HepG2 (cell line): ENCODE data around the gene TACO1. TPM values are rescaled to one million over a fixed set of nuclear protein-coding genes. Genes with fewer than 3 reads are reported as not detected.
A peak's percentile ranks its signal among the peaks of the same experiment; 100 is the strongest.

Source experiments
- CBX2 ChIP-seq, 2 experiments: fragments of 200-600 bp in 1 of 2; sonication (generic); formaldehyde crosslinking in 1 of 2; IDR thresholded peaks; 2 replicates each; pipeline versions ENCODE4 v1.7.0 to v1.8.1; 2018 to 2022; ENCODE audit warnings: low read depth in 2 of 2, low read length in 1 of 2, mild to moderate bottlenecking in 1 of 2, missing genetic modification reagents in 1 of 2
- CEBPB ChIP-seq: IDR thresholded peaks from 2 replicates; pipeline ENCODE4 v1.6.1; 2011; ENCODE audit warnings: low read depth, low read length, improper control_type of control experiment, borderline replicate concordance
- CHD4 ChIP-seq: fragments of 200-600 bp; sonication (generic); IDR thresholded peaks from 2 replicates; pipeline ENCODE4 v1.7.0; 2017; ENCODE audit warnings: mild to moderate bottlenecking, low read length, borderline replicate concordance
- FOSL2 ChIP-seq: sonication (generic); formaldehyde crosslinking; IDR thresholded peaks from 2 replicates; pipeline ENCODE4 v1.4.0; 2020; ENCODE audit warnings: missing genetic modification reagents
- FOXP1 ChIP-seq, 2 experiments: fragments of 450-650 bp in 1 of 2; IDR thresholded peaks; 2 replicates each; pipeline ENCODE4 v1.6.1; 2017 to 2018; ENCODE audit warnings: antibody characterized with exemption in 1 of 2
- HMGXB3 ChIP-seq: sonication (generic); formaldehyde crosslinking; IDR thresholded peaks from 2 replicates; pipeline ENCODE4 v1.4.0; 2020; ENCODE audit warnings: missing genetic modification reagents, borderline replicate concordance
- HOXA9 ChIP-seq: sonication (generic); formaldehyde crosslinking; IDR thresholded peaks from 2 replicates; pipeline ENCODE4 v1.8.1; 2022; ENCODE audit warnings: missing genetic modification reagents, mild to moderate bottlenecking, moderate library complexity, borderline replicate concordance
- IRF1 ChIP-seq: sonication (generic); formaldehyde crosslinking; IDR thresholded peaks from 2 replicates; pipeline ENCODE4 v1.4.0; 2020; ENCODE audit warnings: low read depth, mild to moderate bottlenecking, missing genetic modification reagents
- MATR3 ChIP-seq: sonication (generic); formaldehyde crosslinking; IDR thresholded peaks from 2 replicates; pipeline ENCODE4 v1.4.0; 2020; ENCODE audit warnings: missing genetic modification reagents
- MBNL3 ChIP-seq: fragments of 250-450 bp; sonication (Bioruptor Pico); conservative IDR thresholded peaks from 2 replicates; pipeline ENCODE4 v1.8.0; 2022; ENCODE audit warnings: mild to moderate bottlenecking, inconsistent platforms
- NFIB ChIP-seq: sonication (generic); formaldehyde crosslinking; IDR thresholded peaks from 2 replicates; pipeline ENCODE4 v1.9.0; 2021; ENCODE audit warnings: missing genetic modification reagents, mild to moderate bottlenecking, borderline replicate concordance
- NONO ChIP-seq, 2 experiments: fragments of 450-650 bp in 1 of 2; sonication (generic) in 1 of 2; formaldehyde crosslinking in 1 of 2; IDR thresholded peaks in 1 of 2; conservative IDR thresholded peaks in 1 of 2; 2 replicates each; pipeline versions ENCODE4 v1.6.1 to v1.8.0; 2017 to 2022; ENCODE audit warnings: mild to moderate bottlenecking in 1 of 2, missing genetic modification reagents in 1 of 2, moderate library complexity in 1 of 2
- SMAD9 ChIP-seq: sonication (generic); formaldehyde crosslinking; IDR thresholded peaks from 2 replicates; pipeline ENCODE4 v1.5.1; 2020; ENCODE audit warnings: mild to moderate bottlenecking, missing genetic modification reagents
- STAG1 ChIP-seq: sonication (generic); formaldehyde crosslinking; IDR thresholded peaks from 2 replicates; pipeline ENCODE4 v1.4.0; 2020; ENCODE audit warnings: missing genetic modification reagents
- THAP11 ChIP-seq: IDR thresholded peaks from 2 replicates; pipeline ENCODE4 v1.6.1; 2016; ENCODE audit warnings: missing biosample characterization, missing genetic modification reagents
- ZBTB21 ChIP-seq: sonication (generic); formaldehyde crosslinking; IDR thresholded peaks from 2 replicates; pipeline ENCODE4 v1.4.0; 2020; ENCODE audit warnings: missing genetic modification reagents
- ZNF121 ChIP-seq: sonication (generic); formaldehyde crosslinking; IDR thresholded peaks from 2 replicates; pipeline ENCODE4 v1.5.0; 2020; ENCODE audit warnings: mild to moderate bottlenecking, missing genetic modification reagents
- ZNF597 ChIP-seq: sonication (generic); formaldehyde crosslinking; IDR thresholded peaks from 2 replicates; pipeline ENCODE4 v1.5.0; 2020; ENCODE audit warnings: missing genetic modification reagents
- ZNF770 ChIP-seq: sonication (generic); formaldehyde crosslinking; IDR thresholded peaks from 2 replicates; pipeline ENCODE4 v1.5.0; 2020; ENCODE audit warnings: mild to moderate bottlenecking, missing genetic modification reagents
- ZSCAN29 ChIP-seq: sonication (generic); formaldehyde crosslinking; conservative IDR thresholded peaks from 2 replicates; pipeline ENCODE4 v1.4.0; 2020; ENCODE audit warnings: mild to moderate bottlenecking, missing genetic modification reagents
- polyA plus RNA-seq, 8 experiments: library from polyadenylated mRNA; depleted of rRNA in 3 of 8; stranded (reverse) in 7 of 8; unstranded in 1 of 8; fragments of >200 nt; fragmentation: Illumina TruSeq in 4 of 8; extraction: Trizol in 4 of 8; gene quantifications; 2 replicates each; pipeline versions ENCODE4 v1.2.1 to v1.2.3, GENCODE V29; 2011 to 2016; ENCODE audit warnings: low read depth in 4 of 8, missing spikeins in 1 of 8, mixed read lengths in 1 of 8; ENCODE audit not compliant: insufficient read depth in 1 of 8
- total RNA-seq, 5 experiments: library from RNA; depleted of rRNA; stranded (reverse); fragments of >200 nt; fragmentation: Illumina TruSeq; extraction: Trizol; gene quantifications; 2 replicates each; pipeline ENCODE4 v1.2.3, GENCODE V29; 2016; ENCODE audit warnings: low read depth in 1 of 5

Gene TACO1
- total and polyA plus RNA-seq, 2 of the 13 experiments (the other 11 are each of a cell fraction or from before 2014, with no cell fraction given) = 34.7 to 53.6 TPM

- TF ChIP-seq HMGXB3 (peak; percentile 91), THAP11 (CRISPR knock-in tag) (peak; percentile 96), SMAD9 (CRISPR knock-in tag) (peak; percentile 91), FOSL2 (peak; percentile 82), CEBPB (no peak), CHD4 (no peak), ZSCAN29 (CRISPR knock-in tag) (no peak; the same call in 1 of the 2 replicates), ZNF770 (CRISPR knock-in tag) (peak; percentile 81), STAG1 (peak; percentile 57), HOXA9 (no peak; the same call in 1 of the 2 replicates), FOXP1 (IDR thresholded peaks at IDR 0.05) (peak; percentile 56; the same call in 1 of the 2 replicates), FOXP1 (CRISPR knock-in tag; IDR thresholded peaks at IDR 0.05) (peak; percentile 80), ZNF121 (CRISPR knock-in tag) (peak; percentile 80), IRF1 (CRISPR knock-in tag) (no peak), ZNF597 (CRISPR knock-in tag) (0 out of 2 replicates have a peak, but pooled peaks have one; percentile 30), NFIB (CRISPR knock-in tag) (no peak), CBX2 (IDR thresholded peaks at IDR 0.05; ENCODE audit: low read depth, low read length) (no peak; the same call in 1 of the 2 replicates), CBX2 (CRISPR knock-in tag; IDR thresholded peaks at IDR 0.05; ENCODE audit: low read depth) (no peak), ZBTB21 (CRISPR knock-in tag) (peak; percentile 59), MBNL3 (CRISPR knock-in tag) (no peak), MATR3 (CRISPR knock-in tag) (no peak; the same call in 1 of the 2 replicates), NONO (IDR thresholded peaks at IDR 0.05) (no peak), NONO (CRISPR knock-in tag; conservative IDR thresholded peaks at IDR 0.05) (peak; percentile 99)
Observed at GRCh38 chr17:63600569-63601438, at the start of gene TACO1 (continued).
